Glutamatergic neuron (in vitro differentiated cells): ENCODE data around the gene SLC35F3. TPM values are rescaled to one million over a fixed set of nuclear protein-coding genes. Genes with fewer than 3 reads are reported as not detected.

Experiments used
- DNase-seq: peaks from one replicate; pipeline ENCODE4 v3.0.0; 2022
- H3K27ac Mint-ChIP-seq: one replicate; pipeline ENCODE4 v1.8.0; 2020; ENCODE audit warnings: mild to moderate bottlenecking, mixed read lengths, inconsistent platforms; ENCODE audit not compliant: unreplicated experiment
- H3K27me3 Mint-ChIP-seq: one replicate; pipeline ENCODE4 v1.8.0; 2020; ENCODE audit warnings: mild to moderate bottlenecking, moderate library complexity, mixed read lengths, inconsistent platforms; ENCODE audit not compliant: unreplicated experiment
- H3K36me3 Mint-ChIP-seq: one replicate; pipeline ENCODE4 v1.8.0; 2020; ENCODE audit warnings: mild to moderate bottlenecking, mixed read lengths, inconsistent platforms; ENCODE audit not compliant: unreplicated experiment
- H3K4me1 Mint-ChIP-seq: one replicate; pipeline ENCODE4 v1.8.0; 2020; ENCODE audit warnings: mild to moderate bottlenecking, low read depth, mixed read lengths, inconsistent platforms; ENCODE audit not compliant: unreplicated experiment
- H3K4me3 Mint-ChIP-seq: one replicate; pipeline ENCODE4 v1.8.0; 2020; ENCODE audit warnings: mild to moderate bottlenecking, mixed read lengths, inconsistent platforms; ENCODE audit not compliant: unreplicated experiment
- H3K9me3 Mint-ChIP-seq: one replicate; pipeline ENCODE4 v1.8.0; 2020; ENCODE audit warnings: mild to moderate bottlenecking, moderate library complexity, mixed read lengths, inconsistent platforms; ENCODE audit not compliant: unreplicated experiment
- CTCF ChIP-seq: fragments of 200-600 bp; sonication (generic); IDR thresholded peaks from one replicate; pipeline ENCODE4 v1.5.0; 2021; ENCODE audit not compliant: partially characterized antibody, unreplicated experiment
- total RNA-seq: library from RNA; stranded (reverse); fragmentation: NEBNext Ultra II Directional; extraction: Animal tissue kit (Norgen Biotek cat#: 25700); gene quantifications from one replicate; pipeline ENCODE4 v1.2.1, GENCODE V29; 2021; ENCODE audit not compliant: unreplicated experiment

Gene SLC35F3
- total RNA-seq, 1 donor from 2014 or later: 0.98 TPM

- DNase-seq: no peak
- Mint-ChIP-seq H3K27me3 (peaks cover 11% of the 10 kb centered on the region), H3K27ac (no peak overlapping the region), H3K9me3 (peaks cover 4% of the 10 kb centered on the region), H3K4me3 (no peak overlapping the region), H3K36me3 (peaks cover 5% of the 10 kb centered on the region), H3K4me1 (no peaks in the 10 kb centered on the region)
- no peak for TF ChIP-seq CTCF
Observed at GRCh38 chr1:234218078-234218477, 313.6 kb downstream of the SLC35F3 start.

- Mint-ChIP-seq H3K4me3 (no peak overlapping the region), H3K27ac (no peak overlapping the region), H3K9me3 (peaks cover 4% of the 10 kb centered on the region), H3K36me3 (peaks cover 5% of the 10 kb centered on the region), H3K4me1 (no peaks in the 10 kb centered on the region), H3K27me3 (peaks cover 6% of the 10 kb centered on the region)
- no peak for TF ChIP-seq CTCF
- no peak for DNase-seq
Observed at GRCh38 chr1:234219711-234220110, 315.2 kb downstream of the SLC35F3 start.

GRCh38 chr1:234221601-234222000 is 317.1 kb downstream of the SLC35F3 start:
- H3K9me3 Mint-ChIP-seq: no peaks in the 10 kb centered on the region
- H3K27me3 Mint-ChIP-seq: peaks cover 3% of the 10 kb centered on the region
- H3K27ac Mint-ChIP-seq: no peak overlapping the region
- no peak for TF ChIP-seq CTCF
- H3K4me3 Mint-ChIP-seq: no peak overlapping the region
- no peak for DNase-seq
- H3K36me3 Mint-ChIP-seq: peaks cover 5% of the 10 kb centered on the region
- peaks cover 2% of the 10 kb centered on the region for H3K4me1 Mint-ChIP-seq

GRCh38 chr1:234222561-234223280 is 318.2 kb downstream of the SLC35F3 start:
- H3K27ac Mint-ChIP-seq: no peak overlapping the region
- no peaks in the 10 kb centered on the region for H3K9me3 Mint-ChIP-seq

More at GRCh38 chr1:234222561-234223280, 318.2 kb downstream of the SLC35F3 start:
- no peak for DNase-seq
- H3K4me3 Mint-ChIP-seq: no peak overlapping the region
- H3K4me1 Mint-ChIP-seq: peaks cover 2% of the 10 kb centered on the region
- H3K36me3 Mint-ChIP-seq: peaks cover 3% of the 10 kb centered on the region
- no peaks in the 10 kb centered on the region for H3K27me3 Mint-ChIP-seq
- TF ChIP-seq CTCF: no peak
